Measurements from ENCODE around the gene HMCN1. TPM values are rescaled to one million over a fixed set of nuclear protein-coding genes. Genes with fewer than 3 reads are reported as not detected.
"Not testable (repeated sequence)": the region's sequence is repeated elsewhere in the genome, so short reads cannot be mapped to it uniquely, and the experiment has no call there.

HMCN1 gene
- total and polyA plus RNA-seq, 9 donors, result 1.4 to 26.6 (median 3.8) TPM

DNA sequence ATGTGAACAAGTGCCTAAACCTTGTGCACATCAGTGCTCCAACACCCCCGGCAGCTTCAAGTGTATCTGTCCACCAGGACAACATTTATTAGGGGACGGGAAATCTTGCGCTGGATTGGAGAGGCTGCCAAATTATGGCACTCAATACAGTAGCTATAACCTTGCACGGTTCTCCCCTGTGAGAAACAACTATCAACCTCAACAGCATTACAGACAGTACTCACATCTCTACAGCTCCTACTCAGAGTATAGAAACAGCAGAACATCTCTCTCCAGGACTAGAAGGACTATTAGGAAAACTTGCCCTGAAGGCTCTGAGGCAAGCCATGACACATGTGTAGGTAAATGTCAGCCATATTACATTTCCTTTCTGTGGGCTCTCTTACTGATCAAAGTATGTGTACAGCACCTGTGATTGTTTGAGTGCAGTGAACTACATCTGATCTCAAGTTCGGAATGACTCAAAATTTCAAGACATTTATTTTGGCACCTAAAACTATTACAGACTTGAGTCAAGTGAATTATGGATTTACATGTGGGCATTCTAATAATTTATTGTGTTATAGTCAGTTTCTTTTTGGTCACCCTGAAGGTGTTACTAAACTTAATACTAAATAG, 444.3 kb downstream of the HMCN1 start:
- intact Hi-C loops (cut with DNase I), result no loop called here
- no peaks in the 10 kb centered on the region for H3K9me3 ChIP-seq
- no peak overlapping the region for H3K27ac ChIP-seq
- DNase-seq, result no peak
- H3K36me3 ChIP-seq, result no peaks in the 10 kb centered on the region
- 93 to 94% (median 93%) methylated on average over 5 of the region's 5 CpGs for whole genome bisulfite sequencing, 3 donors
- TF ChIP-seq EP300 (IDR thresholded peaks at IDR 0.05) (no peak), POLR2A (IDR thresholded peaks at IDR 0.05) (no peak)
- TF ChIP-seq, protein P1, sequence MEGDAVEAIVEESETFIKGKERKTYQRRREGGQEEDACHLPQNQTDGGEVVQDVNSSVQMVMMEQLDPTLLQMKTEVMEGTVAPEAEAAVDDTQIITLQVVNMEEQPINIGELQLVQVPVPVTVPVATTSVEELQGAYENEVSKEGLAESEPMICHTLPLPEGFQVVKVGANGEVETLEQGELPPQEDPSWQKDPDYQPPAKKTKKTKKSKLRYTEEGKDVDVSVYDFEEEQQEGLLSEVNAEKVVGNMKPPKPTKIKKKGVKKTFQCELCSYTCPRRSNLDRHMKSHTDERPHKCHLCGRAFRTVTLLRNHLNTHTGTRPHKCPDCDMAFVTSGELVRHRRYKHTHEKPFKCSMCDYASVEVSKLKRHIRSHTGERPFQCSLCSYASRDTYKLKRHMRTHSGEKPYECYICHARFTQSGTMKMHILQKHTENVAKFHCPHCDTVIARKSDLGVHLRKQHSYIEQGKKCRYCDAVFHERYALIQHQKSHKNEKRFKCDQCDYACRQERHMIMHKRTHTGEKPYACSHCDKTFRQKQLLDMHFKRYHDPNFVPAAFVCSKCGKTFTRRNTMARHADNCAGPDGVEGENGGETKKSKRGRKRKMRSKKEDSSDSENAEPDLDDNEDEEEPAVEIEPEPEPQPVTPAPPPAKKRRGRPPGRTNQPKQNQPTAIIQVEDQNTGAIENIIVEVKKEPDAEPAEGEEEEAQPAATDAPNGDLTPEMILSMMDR (IDR thresholded peaks at IDR 0.05), result no peak
- H3K27me3 ChIP-seq, result no peaks in the 10 kb centered on the region
- H3K4me3 ChIP-seq, result no peak overlapping the region
- no peaks in the 10 kb centered on the region for H3K4me1 ChIP-seq (ENCODE audit: insufficient read depth)

DNA sequence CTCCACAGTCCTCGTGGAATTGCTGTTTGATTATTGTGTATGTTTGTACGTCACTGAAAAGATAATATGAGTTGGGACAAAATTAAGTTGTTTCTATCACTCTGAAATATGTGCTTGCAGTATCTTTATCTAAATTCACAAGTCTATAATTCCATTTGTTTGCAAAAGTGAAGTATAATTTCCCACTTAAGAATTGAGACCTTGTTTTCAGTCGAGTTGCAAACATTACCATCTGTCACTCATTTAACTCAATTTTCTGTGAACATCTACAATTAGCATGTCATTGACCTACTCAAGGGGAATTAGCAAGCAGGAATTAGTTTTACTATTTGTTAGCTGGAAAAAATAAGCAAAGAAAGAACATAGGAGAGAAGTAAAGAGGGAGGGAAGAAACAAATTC, 445.0 kb downstream of the HMCN1 start:
- no peaks in the 10 kb centered on the region for H3K27me3 ChIP-seq
- no peak for DNase-seq
- H3K27ac ChIP-seq, result no peak overlapping the region
- no peaks in the 10 kb centered on the region for H3K9me3 ChIP-seq
- TF ChIP-seq EP300 (IDR thresholded peaks at IDR 0.05), result no peak
- TF ChIP-seq POLR2A (IDR thresholded peaks at IDR 0.05), result no peak
- TF ChIP-seq, protein P1 (IDR thresholded peaks at IDR 0.05), result no peak
- H3K36me3 ChIP-seq, result no peaks in the 10 kb centered on the region
- intact Hi-C loops (cut with DNase I), result no loop called here
- 78 to 86% (median 80%) methylated on average over 3 of the region's 3 CpGs for WGBS, 3 donors
- H3K4me3 ChIP-seq, result no peak overlapping the region
- no peaks in the 10 kb centered on the region for H3K4me1 ChIP-seq (ENCODE audit: insufficient read depth)

DNA sequence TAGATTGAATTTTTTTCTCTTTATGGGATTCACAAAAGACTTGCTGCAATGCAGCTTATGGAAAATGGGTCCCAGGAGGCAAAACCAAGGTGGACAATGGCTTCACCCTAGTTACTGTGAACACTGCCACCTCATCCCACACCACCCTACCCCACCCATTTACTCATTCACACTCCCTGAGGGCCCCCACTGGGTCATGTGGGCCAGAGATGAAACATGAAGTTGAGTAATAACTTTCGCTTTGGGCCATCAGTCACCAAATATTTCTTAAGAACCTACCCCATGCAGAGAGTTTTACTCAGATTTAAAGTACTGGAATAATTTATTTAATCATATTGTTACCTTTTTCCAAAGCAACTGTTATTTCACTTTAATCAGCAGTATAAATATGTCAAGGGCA, 449.0 kb downstream of the HMCN1 start:
- H3K27ac ChIP-seq, result no peak overlapping the region
- H3K4me1 ChIP-seq (ENCODE audit: insufficient read depth), result no peaks in the 10 kb centered on the region
- 91 to 97% (median 96%) methylated on average over 1 of the region's 1 CpG for WGBS, 3 donors
- intact Hi-C loops (cut with DNase I), result no loop called here
- H3K36me3 ChIP-seq, result no peaks in the 10 kb centered on the region
- TF ChIP-seq POLR2A (IDR thresholded peaks at IDR 0.05) (no peak), EP300 (IDR thresholded peaks at IDR 0.05) (no peak)
- TF ChIP-seq, protein P1 (IDR thresholded peaks at IDR 0.05), result no peak
- no peaks in the 10 kb centered on the region for H3K9me3 ChIP-seq
- H3K27me3 ChIP-seq, result no peaks in the 10 kb centered on the region
- no peak overlapping the region for H3K4me3 ChIP-seq
- no peak for DNase-seq

DNA sequence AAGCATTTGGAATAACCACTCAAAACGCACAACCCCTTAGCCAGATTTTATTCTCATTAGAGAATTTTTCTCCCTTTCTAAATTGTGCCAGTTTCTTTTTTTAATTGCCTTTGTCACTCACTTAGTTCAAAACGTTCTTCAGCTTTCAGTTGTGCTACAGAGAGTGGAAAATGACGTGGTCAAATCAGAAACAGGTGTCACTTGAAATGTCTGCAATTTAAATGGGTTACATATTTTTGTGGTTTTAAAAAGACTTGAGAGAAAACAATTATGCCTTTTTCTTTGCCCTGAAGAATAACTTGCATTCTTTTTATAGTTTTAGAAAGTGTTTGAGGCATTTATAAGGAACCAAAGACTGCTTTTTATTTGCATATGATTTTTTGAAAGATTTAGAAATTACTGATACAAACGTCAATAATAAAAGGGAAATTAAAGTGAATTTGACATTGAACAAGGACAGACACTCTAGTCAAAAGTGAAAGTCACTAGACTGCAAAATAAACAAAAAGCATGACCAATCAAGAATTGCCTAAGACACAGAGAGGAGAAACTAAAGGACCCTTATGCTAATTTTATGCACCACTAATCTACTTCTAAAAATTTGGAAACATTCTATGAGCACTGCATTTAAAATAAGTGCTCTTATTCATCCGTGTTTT, 449.9 kb downstream of the HMCN1 start:
- no peak for DNase-seq
- no peaks in the 10 kb centered on the region for H3K9me3 ChIP-seq
- intact Hi-C loops (cut with DNase I), result no loop called here
- TF ChIP-seq EP300 (IDR thresholded peaks at IDR 0.05) (no peak), POLR2A (IDR thresholded peaks at IDR 0.05) (no peak)
- no peak overlapping the region for H3K27ac ChIP-seq
- no peaks in the 10 kb centered on the region for H3K4me1 ChIP-seq (ENCODE audit: insufficient read depth)
- no peak overlapping the region for H3K4me3 ChIP-seq
- no peaks in the 10 kb centered on the region for H3K36me3 ChIP-seq
- whole genome bisulfite sequencing, 3 donors, result 27 to 44% (median 29%) methylated on average over 5 of the region's 5 CpGs
- no peaks in the 10 kb centered on the region for H3K27me3 ChIP-seq

DNA sequence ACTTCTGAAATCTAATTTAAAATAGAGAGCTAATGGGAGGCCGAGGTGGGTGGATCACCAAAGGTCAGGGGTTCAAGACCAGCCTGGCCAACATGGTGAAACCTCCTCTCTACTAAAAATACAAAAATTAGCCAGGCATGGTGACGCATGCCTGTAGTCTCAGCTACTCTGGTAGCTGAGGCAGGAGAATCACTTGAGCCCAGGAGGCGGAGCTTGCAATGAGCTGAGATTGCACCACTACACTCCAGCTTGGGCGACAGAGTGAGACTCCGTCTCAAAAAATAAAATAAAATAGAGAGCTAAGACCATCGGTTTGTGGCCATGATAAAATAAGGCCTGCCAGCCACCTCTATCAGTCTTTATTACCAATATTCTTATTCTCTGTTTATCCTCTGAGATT, 452.1 kb downstream of the HMCN1 start:
- H3K4me3 ChIP-seq; H3K27ac ChIP-seq; H3K36me3 ChIP-seq; H3K27me3 ChIP-seq; H3K9me3 ChIP-seq; intact Hi-C loops (cut with DNase I); DNase-seq; H3K4me1 ChIP-seq (ENCODE audit: insufficient read depth): not testable (repeated sequence)
- WGBS, 3 donors, result 86 to 98% (median 94%) methylated on average over 6 of the region's 6 CpGs
